GM20431 (cell line): ENCODE results near the gene IRX2.

Experiments
- in situ Hi-C: fragments of 300-500 bp; cut with MseI, MboI; formaldehyde crosslinking; loops from one replicate; pipeline ENCODE4 v1.15.0; 2020; ENCODE audit warnings: low sequenced_read_pairs; ENCODE audit not compliant: unreplicated experiment

The IRX2 gene

DNA sequence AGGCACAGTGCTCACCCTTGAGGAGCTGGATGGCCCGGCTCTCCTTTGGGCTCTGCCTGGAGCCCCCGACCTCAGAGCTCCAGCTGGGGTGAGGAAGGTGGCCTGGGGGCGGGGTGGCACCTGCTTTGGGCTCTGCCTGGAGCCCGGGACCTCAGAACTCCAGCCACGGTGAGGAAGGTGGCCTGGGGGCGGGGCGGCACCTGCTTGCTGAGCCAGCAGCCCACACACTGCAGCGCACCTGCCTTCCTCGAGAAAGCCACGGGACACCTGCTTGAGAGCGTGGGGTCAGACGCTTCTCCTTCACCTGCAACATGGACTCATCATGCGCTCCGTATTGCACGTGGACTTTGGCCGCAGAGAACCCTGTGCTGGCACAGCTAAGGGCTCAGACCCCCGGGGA, 51.8 kb downstream of the IRX2 start:
- in situ Hi-C loops: no loop called here

DNA sequence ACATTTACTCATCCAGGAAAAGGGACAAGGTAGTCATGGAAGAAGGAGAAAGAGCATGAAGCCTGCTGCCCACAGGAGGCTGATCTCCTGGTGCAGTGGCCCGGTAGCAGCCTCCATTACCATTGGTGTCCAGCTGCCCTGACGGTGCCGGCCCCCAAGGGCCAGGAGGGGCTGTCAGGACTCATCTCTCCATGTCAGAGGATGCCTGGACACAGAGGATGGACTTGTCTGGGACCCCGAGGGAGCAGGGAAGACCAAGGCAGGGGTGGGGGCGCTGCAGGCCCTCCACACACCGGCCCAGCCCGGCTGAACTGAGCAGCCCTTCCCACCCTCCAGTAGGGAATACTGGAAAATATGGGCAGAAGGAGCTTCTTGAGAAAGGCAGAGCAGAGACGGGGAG, 52.2 kb downstream of the IRX2 start:
- in situ Hi-C loops: no loop called here

DNA sequence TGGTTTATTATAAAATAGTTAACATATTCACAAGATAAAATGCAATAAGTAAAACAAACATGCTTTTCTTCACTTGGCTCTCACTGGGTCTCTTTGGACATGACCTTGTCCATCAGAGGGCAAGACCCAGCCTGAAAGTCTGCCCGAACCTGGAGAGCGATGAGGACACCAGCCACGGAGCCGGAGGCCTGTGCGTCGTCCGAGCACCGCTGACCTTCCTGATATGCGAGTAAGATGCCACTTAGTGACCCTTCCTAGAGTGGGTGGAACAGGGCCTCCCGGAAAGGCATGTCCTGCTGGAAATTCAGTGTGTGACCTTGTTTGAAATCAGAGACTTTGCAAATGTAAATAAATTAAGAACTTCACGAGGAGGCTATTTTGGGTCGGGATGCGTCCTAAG, 52.9 kb downstream of the IRX2 start:
- in situ Hi-C loops: no loop called here

DNA sequence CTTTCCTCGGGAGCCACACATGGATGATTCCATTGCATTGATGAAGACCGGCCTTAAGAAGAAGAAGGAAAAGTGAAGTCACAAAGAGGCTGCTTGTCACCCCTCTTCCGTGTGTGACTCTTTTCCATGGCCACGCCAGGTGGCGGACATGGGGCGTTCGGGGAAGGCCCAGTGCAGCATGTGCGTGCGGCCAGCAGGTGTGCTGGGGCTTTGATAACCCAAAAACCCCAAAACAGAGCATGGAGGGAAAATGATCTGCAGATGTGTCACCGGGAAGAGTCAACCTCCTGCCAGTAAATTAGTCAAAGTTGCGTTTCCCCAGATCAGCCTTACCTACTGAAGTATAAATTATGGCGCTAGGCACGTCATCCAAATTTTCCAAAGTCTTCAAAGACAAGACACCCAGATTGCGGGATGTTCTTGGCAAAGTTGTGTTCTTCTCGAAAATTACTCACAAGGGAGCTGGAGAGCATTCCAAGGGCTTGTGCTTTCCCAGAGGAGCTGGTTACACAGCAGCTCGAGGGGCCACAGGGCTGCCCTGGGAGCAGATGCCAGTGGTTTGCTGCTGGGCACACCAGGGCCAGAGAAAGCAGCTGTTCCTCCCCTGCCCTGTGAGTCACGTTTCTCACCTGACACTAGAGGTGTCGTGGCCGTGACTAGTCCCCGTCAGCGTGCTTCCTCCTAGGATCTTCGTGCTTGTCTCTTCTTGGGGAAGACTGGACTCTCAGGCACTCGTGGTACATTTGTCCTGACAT, 53.9 kb downstream of the IRX2 start:
- in situ Hi-C loops: no loop called here

DNA sequence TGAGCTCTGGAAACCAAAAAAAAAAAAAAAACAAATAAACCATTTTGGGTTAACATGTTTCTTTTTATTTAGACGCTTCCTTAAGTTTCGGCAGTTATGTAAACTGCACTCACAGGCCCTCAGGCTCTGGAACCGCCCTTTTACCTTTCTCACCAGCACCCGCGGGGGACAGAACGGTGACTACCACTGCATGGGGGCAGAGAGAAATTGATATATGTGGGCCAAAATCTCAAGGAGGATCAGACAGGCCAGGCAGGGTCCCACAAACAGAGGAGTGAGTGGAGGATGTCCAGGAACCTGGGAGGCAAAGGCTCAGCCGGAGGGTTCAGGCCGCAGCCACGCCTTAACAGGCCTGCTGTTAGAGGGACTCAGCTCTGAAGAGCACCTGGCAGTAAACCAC, 54.4 kb downstream of the IRX2 start:
- in situ Hi-C loops: no loop called here
